ENCODE measurements around the gene MRC1. TPM values are rescaled to one million over a fixed set of nuclear protein-coding genes. Genes with fewer than 3 reads are reported as not detected.

MRC1 gene
- total RNA-seq, 2 experiments from 2014 or later: 0.08 TPM

DNA sequence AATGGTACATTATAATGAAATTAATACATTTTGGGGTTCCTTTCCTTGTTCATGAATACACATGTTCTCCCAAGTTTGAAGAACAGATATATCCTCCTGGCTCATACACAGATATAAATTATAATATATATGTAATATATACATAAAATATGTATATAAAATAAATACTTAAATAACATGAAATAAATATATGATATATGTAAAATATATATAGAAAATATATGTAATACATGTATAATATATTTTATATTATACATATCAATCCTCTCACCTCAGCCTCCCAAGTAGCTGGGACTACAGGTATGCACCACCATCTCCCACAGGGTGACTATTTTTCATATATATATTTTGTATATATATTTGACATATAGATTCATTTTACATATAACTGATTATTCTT is 68.0 kb downstream of the MRC1 start:
- no peaks in the 10 kb centered on the region for H3K36me3 Mint-ChIP-seq (ENCODE audit: low read depth)
- ATAC-seq (ENCODE audit: poor library complexity): no peak
- Histone ChIP-seq H3K36me3 (ENCODE audit: insufficient read depth, low read length) (no peaks in the 10 kb centered on the region), H3K27ac (ENCODE audit: low read depth in 1 of 2, low read length in 2 of 2) (no peak overlapping the region), H3K27me3 (ENCODE audit: control insufficient read depth in 1 of 2, insufficient read depth in 2 of 2, low read length in 2 of 2) (no peaks in the 10 kb centered on the region), H3K4me1 (ENCODE audit: insufficient read depth, low read length) (no peaks in the 10 kb centered on the region), H3K9me3 (ENCODE audit: control insufficient read depth in 1 of 2, insufficient read depth in 1 of 2, low read length in 2 of 2) (peaks cover 0 to 3% of the 10 kb centered on the region in 2 experiments), H3K4me3 (ENCODE audit: low read length) (no peak overlapping the region)
- ChIA-PET CTCF (no interaction called here), POLR2A (no interaction called here)
- no peaks in the 10 kb centered on the region for H3K4me1 Mint-ChIP-seq (ENCODE audit: low read depth)
- TF ChIP-seq, protein P1, sequence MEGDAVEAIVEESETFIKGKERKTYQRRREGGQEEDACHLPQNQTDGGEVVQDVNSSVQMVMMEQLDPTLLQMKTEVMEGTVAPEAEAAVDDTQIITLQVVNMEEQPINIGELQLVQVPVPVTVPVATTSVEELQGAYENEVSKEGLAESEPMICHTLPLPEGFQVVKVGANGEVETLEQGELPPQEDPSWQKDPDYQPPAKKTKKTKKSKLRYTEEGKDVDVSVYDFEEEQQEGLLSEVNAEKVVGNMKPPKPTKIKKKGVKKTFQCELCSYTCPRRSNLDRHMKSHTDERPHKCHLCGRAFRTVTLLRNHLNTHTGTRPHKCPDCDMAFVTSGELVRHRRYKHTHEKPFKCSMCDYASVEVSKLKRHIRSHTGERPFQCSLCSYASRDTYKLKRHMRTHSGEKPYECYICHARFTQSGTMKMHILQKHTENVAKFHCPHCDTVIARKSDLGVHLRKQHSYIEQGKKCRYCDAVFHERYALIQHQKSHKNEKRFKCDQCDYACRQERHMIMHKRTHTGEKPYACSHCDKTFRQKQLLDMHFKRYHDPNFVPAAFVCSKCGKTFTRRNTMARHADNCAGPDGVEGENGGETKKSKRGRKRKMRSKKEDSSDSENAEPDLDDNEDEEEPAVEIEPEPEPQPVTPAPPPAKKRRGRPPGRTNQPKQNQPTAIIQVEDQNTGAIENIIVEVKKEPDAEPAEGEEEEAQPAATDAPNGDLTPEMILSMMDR (IDR thresholded peaks at IDR 0.05): no peak
- no peak overlapping the region for H3K27ac Mint-ChIP-seq
- intact Hi-C loops (cut with DNase I, micrococcal nuclease): no loop called here
- DNase-seq: no peak
- H3K9me3 Mint-ChIP-seq: no peaks in the 10 kb centered on the region
- H3K4me3 Mint-ChIP-seq: no peak overlapping the region
- no peaks in the 10 kb centered on the region for H3K27me3 Mint-ChIP-seq

DNA sequence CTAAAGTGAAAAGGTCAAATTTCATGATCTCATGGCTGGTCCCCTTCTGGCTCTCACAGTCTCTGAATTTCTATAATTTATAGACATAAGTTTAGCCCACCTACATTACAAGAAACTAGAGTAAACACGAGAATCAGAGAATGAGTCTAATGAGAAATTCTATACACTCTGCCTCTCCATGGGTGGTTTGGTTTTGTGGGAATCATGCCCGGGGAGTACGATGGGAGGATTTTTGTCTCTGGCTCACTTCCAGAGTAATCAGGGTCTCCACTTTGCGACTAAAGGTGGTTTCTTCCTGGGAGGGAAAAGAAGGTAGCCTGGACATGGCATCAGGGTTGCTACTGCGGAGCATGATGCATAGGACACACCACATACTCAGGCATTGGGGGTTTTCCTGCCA is 69.7 kb downstream of the MRC1 start:
- DNase-seq (no peak), ATAC-seq (ENCODE audit: poor library complexity) (no peak)
- Histone ChIP-seq H3K36me3 (ENCODE audit: insufficient read depth, low read length) (no peaks in the 10 kb centered on the region), H3K4me1 (ENCODE audit: insufficient read depth, low read length) (no peaks in the 10 kb centered on the region), H3K4me3 (ENCODE audit: low read length) (no peak overlapping the region), H3K27me3 (ENCODE audit: control insufficient read depth in 1 of 2, insufficient read depth in 2 of 2, low read length in 2 of 2) (no peaks in the 10 kb centered on the region), H3K9me3 (ENCODE audit: control insufficient read depth in 1 of 2, insufficient read depth in 1 of 2, low read length in 2 of 2) (peaks cover 0 to 8% of the 10 kb centered on the region in 2 experiments), H3K27ac (ENCODE audit: low read depth in 1 of 2, low read length in 2 of 2) (no peak overlapping the region)
- H3K4me3 Mint-ChIP-seq: no peak overlapping the region
- H3K27ac Mint-ChIP-seq: no peak overlapping the region
- TF ChIP-seq, protein P1 (IDR thresholded peaks at IDR 0.05): no peak
- intact Hi-C loops (cut with DNase I, micrococcal nuclease): no loop called here
- no peaks in the 10 kb centered on the region for H3K4me1 Mint-ChIP-seq (ENCODE audit: low read depth)
- no peaks in the 10 kb centered on the region for H3K36me3 Mint-ChIP-seq (ENCODE audit: low read depth)
- peaks cover 2% of the 10 kb centered on the region for H3K9me3 Mint-ChIP-seq
- CTCF ChIA-PET: no interaction called here
- POLR2A ChIA-PET: no interaction called here
- H3K27me3 Mint-ChIP-seq: no peaks in the 10 kb centered on the region

DNA sequence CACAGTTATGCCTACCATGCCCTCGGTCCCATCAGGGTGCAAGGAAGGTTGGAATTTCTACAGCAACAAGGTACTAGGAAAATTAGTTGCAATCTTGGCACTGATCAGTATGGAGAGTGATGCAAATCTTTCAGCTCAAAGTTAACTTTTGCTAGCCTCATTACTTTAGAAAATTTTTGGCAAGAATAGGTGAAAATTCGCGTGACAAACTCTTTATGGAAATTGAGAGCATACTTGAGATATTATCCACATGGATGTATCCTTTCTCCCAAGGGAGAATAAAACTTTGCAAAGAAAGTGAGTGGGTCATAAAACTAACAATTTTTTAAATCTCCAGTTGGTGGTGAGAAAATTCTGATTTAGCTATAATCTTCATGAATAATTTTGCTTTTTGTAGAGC is 71.5 kb downstream of the MRC1 start:
- peaks cover 5% of the 10 kb centered on the region for H3K9me3 Mint-ChIP-seq
- CTCF ChIA-PET: interaction anchor here (0.8 kb wide), 1 partner anchor 17 kb away, joined by 6 read pairs; no protein-coding TSS in a partner anchor

More for the DNA sequence above, 71.5 kb downstream of the MRC1 start:
- no peak overlapping the region for H3K4me3 Mint-ChIP-seq
- no peaks in the 10 kb centered on the region for H3K36me3 Mint-ChIP-seq (ENCODE audit: low read depth)
- no peaks in the 10 kb centered on the region for H3K36me3 ChIP-seq (ENCODE audit: insufficient read depth, low read length)
- H3K9me3 ChIP-seq (ENCODE audit: control insufficient read depth in 1 of 2, insufficient read depth in 1 of 2, low read length in 2 of 2): peaks cover 0 to 9% of the 10 kb centered on the region in 2 experiments
- H3K27me3 ChIP-seq (ENCODE audit: control insufficient read depth in 1 of 2, insufficient read depth in 2 of 2, low read length in 2 of 2): no peaks in the 10 kb centered on the region
- no peak overlapping the region for H3K4me3 ChIP-seq (ENCODE audit: low read length)
- ATAC-seq (ENCODE audit: poor library complexity) (no peak), DNase-seq (no peak)
- no peak overlapping the region for H3K27ac Mint-ChIP-seq
- no peak overlapping the region for H3K27ac ChIP-seq (ENCODE audit: low read depth in 1 of 2, low read length in 2 of 2)
- TF ChIP-seq, protein P1 (IDR thresholded peaks at IDR 0.05): no peak
- POLR2A ChIA-PET: no interaction called here
- no peaks in the 10 kb centered on the region for H3K4me1 Mint-ChIP-seq (ENCODE audit: low read depth)
- no peaks in the 10 kb centered on the region for H3K27me3 Mint-ChIP-seq
- H3K4me1 ChIP-seq (ENCODE audit: insufficient read depth, low read length): no peaks in the 10 kb centered on the region
- intact Hi-C loops (cut with DNase I, micrococcal nuclease): no loop called here

Data from CD4-positive, alpha-beta T cell (primary cell).